NCI-H446 (cell line): ENCODE results near the gene CDH22.

Source experiments
- DNase-seq, 2 experiments: peaks; one replicate each; lab custom pipeline; 2025; lab: John Stamatoyannopoulos, UW

CDH22 gene

GRCh38 chr20:46139908-46140482 lies 168.3 kb downstream of the CDH22 start:
- no peak for DNase-seq

GRCh38 chr20:46139266-46139889 lies 168.9 kb downstream of the CDH22 start:
- no peak for DNase-seq

- no peak for DNase-seq
Measured at GRCh38 chr20:46137816-46138215, 170.5 kb downstream of the CDH22 start.

- no peak for DNase-seq
Measured at GRCh38 chr20:46135856-46136633, 172.3 kb downstream of the CDH22 start.

- DNase-seq = no peak
Measured at GRCh38 chr20:46134716-46135115, 173.6 kb downstream of the CDH22 start.

- no peak for DNase-seq
Measured at GRCh38 chr20:46133886-46134654, 174.2 kb downstream of the CDH22 start.

GRCh38 chr20:46132705-46133120 lies 175.6 kb downstream of the CDH22 start:
- DNase-seq = peak in 1 of 2 experiments; percentile 74

GRCh38 chr20:46131396-46131795 lies 176.9 kb downstream of the CDH22 start:
- no peak for DNase-seq

GRCh38 chr20:46130534-46130933 lies 177.8 kb downstream of the CDH22 start:
- no peak for DNase-seq

- DNase-seq = peak in 1 of 2 experiments; percentile 73
Measured at GRCh38 chr20:46129955-46130481, 178.3 kb downstream of the CDH22 start.

- DNase-seq = peak in 1 of 2 experiments; percentile 53
Measured at GRCh38 chr20:46128310-46129151, 179.8 kb downstream of the CDH22 start.

- DNase-seq = no peak
Measured at GRCh38 chr20:46127396-46128010, 180.8 kb downstream of the CDH22 start.

- no peak for DNase-seq
Measured at GRCh38 chr20:46126440-46127056, 181.8 kb downstream of the CDH22 start.
